CD14-positive monocyte (primary cell): ENCODE data around the gene SMAD9. TPM values are rescaled to one million over a fixed set of nuclear protein-coding genes. Genes with fewer than 3 reads are reported as not detected.

Experiments used
- DNase-seq, 3 donors: peaks; one replicate each; pipeline ENCODE4 v3.0.0-alpha.2; 2011 to 2022
- H2AFZ ChIP-seq: 2 replicates; pipeline ENCODE4 v1.6.0; 2012; ENCODE audit warnings: mild to moderate bottlenecking, low read depth, low read length, inconsistent platforms; ENCODE audit not compliant: insufficient read depth, poor library complexity, severe bottlenecking
- H3K27ac ChIP-seq, 2 donors: 1 replicate in 1 of 2; 2 replicates in 1 of 2; pipeline ENCODE4 v1.5.1; 2012 to 2013; ENCODE audit warnings: low read length in 2 of 2, control low read depth in 1 of 2, inconsistent platforms in 1 of 2, low read depth in 1 of 2, mild to moderate bottlenecking in 1 of 2
- H3K27me3 ChIP-seq, 2 donors: one replicate each; pipeline versions ENCODE4 v1.6.0 to v1.6.1; 2011 to 2013; ENCODE audit warnings: low read length in 2 of 2; ENCODE audit not compliant: control insufficient read depth in 2 of 2, insufficient read depth in 2 of 2
- H3K36me3 ChIP-seq, 2 donors: replicated peaks in 1 of 2; 1 replicate in 1 of 2; 2 replicates in 1 of 2; pipeline versions ENCODE4 v1.5.1 to v1.6.1; 2012 to 2013; ENCODE audit warnings: low read length in 2 of 2, control low read depth in 1 of 2, inconsistent platforms in 1 of 2, mild to moderate bottlenecking in 1 of 2; ENCODE audit not compliant: insufficient read depth in 2 of 2, control insufficient read depth in 1 of 2
- H3K4me1 ChIP-seq, 2 donors: 1 replicate in 1 of 2; 2 replicates in 1 of 2; pipeline versions ENCODE4 v1.5.1 to v1.6.1; 2012 to 2013; ENCODE audit warnings: low read length in 2 of 2, control low read depth in 1 of 2, inconsistent platforms in 1 of 2, mild to moderate bottlenecking in 1 of 2, moderate library complexity in 1 of 2; ENCODE audit not compliant: insufficient read depth in 2 of 2, control insufficient read depth in 1 of 2
- H3K4me2 ChIP-seq: replicated peaks from 2 replicates; pipeline ENCODE3; 2012; ENCODE audit warnings: low read length, moderate library complexity, mild to moderate bottlenecking; ENCODE audit not compliant: poor library complexity, severe bottlenecking; ENCODE audit errors: extremely low read depth
- H3K4me3 ChIP-seq, 3 experiments: fragments of 200-600 bp in 1 of 3; sonication (generic) in 1 of 3; replicated peaks in 1 of 3; 1 replicate in 2 of 3; 2 replicates in 1 of 3; pipeline ENCODE4 v1.5.1; 2011 to 2013; ENCODE audit warnings: low read length in 3 of 3, mild to moderate bottlenecking in 3 of 3, control low read depth in 2 of 3, low read depth in 2 of 3, inconsistent platforms in 1 of 3, moderate library complexity in 1 of 3
- H3K79me2 ChIP-seq: 2 replicates; pipeline ENCODE4 v1.6.0; 2012; ENCODE audit warnings: mild to moderate bottlenecking, control low read depth, inconsistent platforms, low read length, moderate library complexity; ENCODE audit not compliant: insufficient read depth
- H3K9ac ChIP-seq: 2 replicates; pipeline ENCODE4 v1.6.0; 2017; ENCODE audit warnings: low read length, mild to moderate bottlenecking; ENCODE audit not compliant: insufficient read depth, poor library complexity, severe bottlenecking
- H3K9me3 ChIP-seq, 2 donors: replicated peaks in 1 of 2; 1 replicate in 1 of 2; 2 replicates in 1 of 2; pipeline versions ENCODE4 v1.5.1 to v1.6.1; 2012 to 2013; ENCODE audit warnings: low read length in 2 of 2, control low read depth in 1 of 2; ENCODE audit not compliant: control insufficient read depth in 1 of 2, insufficient read depth in 1 of 2
- H4K20me1 ChIP-seq: 2 replicates; pipeline ENCODE4 v1.6.0; 2012; ENCODE audit warnings: mild to moderate bottlenecking, low read length, control low read depth, moderate library complexity; ENCODE audit not compliant: insufficient read depth
- H3K27ac Mint-ChIP-seq, 7 donors: one replicate each; pipeline ENCODE4 v1.8.0; 2020; ENCODE audit warnings: mild to moderate bottlenecking in 7 of 7, mixed read lengths in 7 of 7, moderate library complexity in 6 of 7, inconsistent platforms in 2 of 7
- H3K27me3 Mint-ChIP-seq, 3 donors: one replicate each; pipeline ENCODE4 v1.8.0; 2021 to 2022; ENCODE audit warnings: low read depth in 3 of 3, mild to moderate bottlenecking in 3 of 3, mixed read lengths in 3 of 3, moderate library complexity in 3 of 3, inconsistent platforms in 1 of 3
- H3K36me3 Mint-ChIP-seq, 2 donors: one replicate each; pipeline ENCODE4 v1.8.0; 2020; ENCODE audit warnings: mixed read lengths in 2 of 2, inconsistent platforms in 1 of 2, mild to moderate bottlenecking in 1 of 2
- H3K4me1 Mint-ChIP-seq: one replicate; pipeline ENCODE4 v1.8.0; 2020; ENCODE audit warnings: mild to moderate bottlenecking, mixed read lengths
- H3K4me3 Mint-ChIP-seq, 2 donors: one replicate each; pipeline ENCODE4 v1.8.0; 2020; ENCODE audit warnings: mild to moderate bottlenecking in 2 of 2, mixed read lengths in 2 of 2, moderate library complexity in 1 of 2
- H3K9me3 Mint-ChIP-seq, 7 donors: one replicate each; pipeline ENCODE4 v1.8.0; 2020 to 2022; ENCODE audit warnings: mixed read lengths in 7 of 7, mild to moderate bottlenecking in 6 of 7, moderate library complexity in 6 of 7, inconsistent platforms in 2 of 7
- CTCF ChIP-seq: fragments of 200-600 bp; IDR thresholded peaks from one replicate; pipeline ENCODE4 v1.8.0; 2022; ENCODE audit warnings: antibody characterized with exemption, mild to moderate bottlenecking
- WGBS: methylation state at CpG from one replicate; pipeline ENCODE4 v1.1.5; 2013; ENCODE audit warnings: missing lambda C conversion rate; ENCODE audit not compliant: insufficient coverage; 5-methylcytosine and 5-hydroxymethylcytosine counted together
- intact Hi-C, 2 donors: fragments of 100-400 bp; cut with micrococcal nuclease; formaldehyde crosslinking; loops; one replicate each; pipeline versions ENCODE4 v1.15.0 to v1.15.1; 2023
- polyA plus RNA-seq, 3 donors: library from polyadenylated mRNA; depleted of rRNA in 1 of 3; unstranded in 2 of 3; stranded (reverse) in 1 of 3; fragments of 300-500 nt in 2 of 3; fragments of >200 nt in 1 of 3; fragmentation: Illumina TruSeq in 2 of 3; gene quantifications; 1 replicate in 2 of 3; 2 replicates in 1 of 3; pipeline ENCODE4 v1.2.3, GENCODE V29; 2012 to 2021

The SMAD9 gene
- polyA plus RNA-seq, 3 donors, result not detected

- TF ChIP-seq CTCF, result no peak
- H3K36me3 Mint-ChIP-seq, result peaks cover 0 to under 1% of the 10 kb centered on the region in 2 donors
- Histone ChIP-seq H4K20me1 (no peaks in the 10 kb centered on the region), H3K27me3 (peaks cover 21 to 22% of the 10 kb centered on the region in 2 donors), H3K4me1 (no peaks in the 10 kb centered on the region), H2AFZ (no peak overlapping the region), H3K9me3 (no peaks in the 10 kb centered on the region), H3K36me3 (no peaks in the 10 kb centered on the region), H3K27ac (no peak overlapping the region), H3K4me3 (no peak overlapping the region), H3K9ac (no peak overlapping the region), H3K79me2 (no peaks in the 10 kb centered on the region), H3K4me2 (no peak overlapping the region)
- H3K4me1 Mint-ChIP-seq, result peaks cover under 1% of the 10 kb centered on the region
- H3K27me3 Mint-ChIP-seq, result peaks cover 19 to 31% (median 28%) of the 10 kb centered on the region in 3 donors
- H3K4me3 Mint-ChIP-seq, result no peak overlapping the region
- no peak overlapping the region for H3K27ac Mint-ChIP-seq
- H3K9me3 Mint-ChIP-seq, result peaks cover 0 to 6% (median 3%) of the 10 kb centered on the region in 7 donors
- intact Hi-C loops, result no loop called here
- 33% methylated on average over 3 of the region's 7 CpGs for WGBS
- DNase-seq, result no peak
These were observed 5.6 kb upstream of the SMAD9 start for GRCh38 chr13:36925603-36926002.

- no peak overlapping the region for H3K4me2 ChIP-seq
- H2AFZ ChIP-seq, result no peak overlapping the region
- peaks cover 3 to 5% of the 10 kb centered on the region in 2 donors for H3K4me1 ChIP-seq
- no peak overlapping the region for H3K9ac ChIP-seq
- no peak for DNase-seq
- no peak overlapping the region for H3K27ac ChIP-seq
- TF ChIP-seq CTCF, result no peak
- no peaks in the 10 kb centered on the region for H3K79me2 ChIP-seq
- no peak overlapping the region for H3K4me3 ChIP-seq
- 86% methylated on average over 1 of the region's 3 CpGs for WGBS
- Mint-ChIP-seq H3K9me3 (peaks cover 0 to 6% (median 2%) of the 10 kb centered on the region in 7 donors), H3K27ac (no peak overlapping the region), H3K4me3 (no peak overlapping the region), H3K36me3 (peaks cover 0 to 3% of the 10 kb centered on the region in 2 donors), H3K27me3 (peaks cover 29 to 44% (median 39%) of the 10 kb centered on the region in 3 donors), H3K4me1 (peaks cover 7% of the 10 kb centered on the region)
- intact Hi-C loops, result no loop called here
- no peaks in the 10 kb centered on the region for H3K9me3 ChIP-seq
- no peaks in the 10 kb centered on the region for H3K36me3 ChIP-seq
- peaks cover 28 to 30% of the 10 kb centered on the region in 2 donors for H3K27me3 ChIP-seq
- no peaks in the 10 kb centered on the region for H4K20me1 ChIP-seq
These were observed 4.0 kb upstream of the SMAD9 start for GRCh38 chr13:36924001-36924400.
